Fibroblast of lung (primary cell): Measurements from ENCODE around the gene EID2B. TPM values are rescaled to one million over a fixed set of nuclear protein-coding genes. Genes with fewer than 3 reads are reported as not detected.

Experiments used
- DNase-seq, 2 donors: peaks; one replicate each; pipeline versions ENCODE4 v3.0.0 to v3.0.0-alpha.2; 2010; ENCODE audit warnings: low read depth in 2 of 2
- H2AFZ ChIP-seq: 2 replicates; pipeline ENCODE4 v1.5.1; 2012; ENCODE audit warnings: low read length, control low read depth, inconsistent platforms
- H3K27ac ChIP-seq: 2 replicates; pipeline ENCODE4 v1.5.1; 2011; ENCODE audit warnings: low read length, control low read depth; ENCODE audit not compliant: insufficient read depth
- H3K27me3 ChIP-seq: 2 replicates; pipeline ENCODE4 v1.5.1; 2011; ENCODE audit warnings: mild to moderate bottlenecking, low read length; ENCODE audit not compliant: control insufficient read depth, insufficient read depth
- H3K36me3 ChIP-seq: 2 replicates; pipeline ENCODE4 v1.5.1; 2011; ENCODE audit warnings: low read length; ENCODE audit not compliant: control insufficient read depth, insufficient read depth
- H3K4me1 ChIP-seq: 2 replicates; pipeline ENCODE4 v1.5.1; 2011; ENCODE audit warnings: low read length; ENCODE audit not compliant: control insufficient read depth, insufficient read depth; ENCODE audit errors: extremely low read depth
- H3K4me2 ChIP-seq: 2 replicates; pipeline ENCODE4 v1.5.1; 2011; ENCODE audit warnings: low read length, control low read depth; ENCODE audit not compliant: insufficient read depth; ENCODE audit errors: extremely low read depth
- H3K4me3 ChIP-seq, 4 experiments: fragments of 200-600 bp in 1 of 4; sonication (generic) in 1 of 4; replicated peaks in 1 of 4; 2 replicates each; pipeline ENCODE4 v1.5.1; 2011 to 2016; ENCODE audit warnings: low read length in 4 of 4, low read depth in 3 of 4, mild to moderate bottlenecking in 3 of 4, control low read depth in 2 of 4, inconsistent platforms in 1 of 4, mixed read lengths in 1 of 4; ENCODE audit not compliant: insufficient read depth in 1 of 4; ENCODE audit errors: control extremely low read depth in 1 of 4
- H3K79me2 ChIP-seq: 2 replicates; pipeline ENCODE4 v1.5.1; 2012; ENCODE audit warnings: mild to moderate bottlenecking, low read length, inconsistent platforms; ENCODE audit not compliant: control insufficient read depth, insufficient read depth
- H3K9ac ChIP-seq: 2 replicates; pipeline ENCODE4 v1.5.1; 2011; ENCODE audit warnings: mild to moderate bottlenecking, low read length, control low read depth; ENCODE audit not compliant: insufficient read depth
- H3K9me3 ChIP-seq: 2 replicates; pipeline ENCODE4 v1.5.1; 2012; ENCODE audit warnings: low read depth, low read length; ENCODE audit not compliant: control insufficient read depth, insufficient read depth
- H4K20me1 ChIP-seq: 2 replicates; pipeline ENCODE4 v1.5.1; 2011; ENCODE audit warnings: low read length; ENCODE audit not compliant: control insufficient read depth, insufficient read depth; ENCODE audit errors: extremely low read depth
- CTCF ChIP-seq, 2 donors: IDR thresholded peaks in 1 of 2; conservative IDR thresholded peaks in 1 of 2; 1 replicate in 1 of 2; 2 replicates in 1 of 2; pipeline ENCODE4 v1.5.1; 2011 to 2012; ENCODE audit warnings: low read length in 2 of 2, control low read depth in 1 of 2, inconsistent platforms in 1 of 2, low read depth in 1 of 2, mild to moderate bottlenecking in 1 of 2
- EZH2 ChIP-seq: IDR thresholded peaks from 2 replicates; pipeline ENCODE4 v1.5.1; 2012; ENCODE audit warnings: low read length, control low read depth, mild to moderate bottlenecking; ENCODE audit errors: missing control alignments
- polyA plus RNA-seq, 2 donors: library from polyadenylated mRNA; depleted of rRNA in 1 of 2; stranded (reverse) in 1 of 2; unstranded in 1 of 2; fragments of >200 nt; gene quantifications; 2 replicates each; pipeline ENCODE4 v1.2.1, GENCODE V29; 2011 to 2012; ENCODE audit warnings: missing spikeins in 1 of 2
- total RNA-seq: library from RNA; depleted of rRNA; stranded (reverse); fragments of >200 nt; gene quantifications from 2 replicates; pipeline ENCODE4 v1.2.1, GENCODE V29; 2014

The EID2B gene
- total and polyA plus RNA-seq, 2 donors (not counting 1 experiment from before 2014, with no cell fraction given), result 3.4 to 4.1 TPM

- no peak overlapping the region for H3K4me2 ChIP-seq
- no peaks in the 10 kb centered on the region for H4K20me1 ChIP-seq
- no peak overlapping the region for H3K4me3 ChIP-seq
- H3K4me1 ChIP-seq, result no peaks in the 10 kb centered on the region
- no peaks in the 10 kb centered on the region for H3K36me3 ChIP-seq
- H3K9ac ChIP-seq, result no peak overlapping the region
- TF ChIP-seq EZH2 (no peak), CTCF (conservative IDR thresholded peaks at IDR 0.05 in 1 of 2, IDR thresholded peaks at IDR 0.05 in 1 of 2; ENCODE audit: low read depth in 1 of 2, low read length in 2 of 2) (no peak)
- H3K9me3 ChIP-seq, result no peaks in the 10 kb centered on the region
- no peak for DNase-seq
- no peaks in the 10 kb centered on the region for H3K79me2 ChIP-seq
- no peak overlapping the region for H3K27ac ChIP-seq
- no peak overlapping the region for H2AFZ ChIP-seq
- peaks cover 30% of the 10 kb centered on the region for H3K27me3 ChIP-seq
Observed at GRCh38 chr19:39508629-39509028, 24.0 kb downstream of the EID2B start.

- peak overlapping the region in 3 of 4 experiments; percentile 30 to 52 (median 46) for H3K4me3 ChIP-seq
- no peak overlapping the region for H3K9ac ChIP-seq
- H3K36me3 ChIP-seq, result no peaks in the 10 kb centered on the region
- no peaks in the 10 kb centered on the region for H3K4me1 ChIP-seq
- peak; percentile 67 for TF ChIP-seq EZH2
- TF ChIP-seq CTCF (conservative IDR thresholded peaks at IDR 0.05 in 1 of 2, IDR thresholded peaks at IDR 0.05 in 1 of 2; ENCODE audit: low read depth in 1 of 2, low read length in 2 of 2), result no peak
- DNase-seq, result no peak
- H3K9me3 ChIP-seq, result no peaks in the 10 kb centered on the region
- peak overlapping the region; percentile 62 for H3K4me2 ChIP-seq
- H4K20me1 ChIP-seq, result no peaks in the 10 kb centered on the region
- no peaks in the 10 kb centered on the region for H3K79me2 ChIP-seq
- H3K27ac ChIP-seq, result no peak overlapping the region
- peaks cover 24% of the 10 kb centered on the region for H3K27me3 ChIP-seq
- H2AFZ ChIP-seq, result peak overlapping the region; percentile 69
Observed at GRCh38 chr19:39507715-39508364, 24.8 kb downstream of the EID2B start.

- no peak for TF ChIP-seq CTCF (conservative IDR thresholded peaks at IDR 0.05 in 1 of 2, IDR thresholded peaks at IDR 0.05 in 1 of 2; ENCODE audit: low read depth in 1 of 2, low read length in 2 of 2)
- TF ChIP-seq EZH2, result peak; percentile 72
- Histone ChIP-seq H2AFZ (peak overlapping the region; percentile 69), H3K4me1 (no peaks in the 10 kb centered on the region), H3K4me2 (peak overlapping the region; percentile 64), H3K27ac (no peak overlapping the region), H3K79me2 (no peaks in the 10 kb centered on the region), H3K4me3 (peak overlapping the region; percentile 30 to 52 (median 46)), H3K9me3 (no peaks in the 10 kb centered on the region), H4K20me1 (no peaks in the 10 kb centered on the region), H3K27me3 (peaks cover 21% of the 10 kb centered on the region), H3K9ac (no peak overlapping the region), H3K36me3 (no peaks in the 10 kb centered on the region)
- DNase-seq, result peak; percentile 44 to 69
Observed at GRCh38 chr19:39506944-39507714, 25.5 kb downstream of the EID2B start.
